NOMO-1 treated with DMSO at 0.1 percent for 48 hours (cell line): ENCODE data around the gene RIGI.
"Not testable (repeated sequence)": the region's sequence is repeated elsewhere in the genome, so short reads cannot be mapped to it uniquely, and the experiment has no call there.

Experiments used
- DNase-seq: peaks from one replicate; lab custom pipeline; 2025; ENCODE audit not compliant: unreplicated experiment; lab: John Stamatoyannopoulos, UW

The RIGI gene

DNA sequence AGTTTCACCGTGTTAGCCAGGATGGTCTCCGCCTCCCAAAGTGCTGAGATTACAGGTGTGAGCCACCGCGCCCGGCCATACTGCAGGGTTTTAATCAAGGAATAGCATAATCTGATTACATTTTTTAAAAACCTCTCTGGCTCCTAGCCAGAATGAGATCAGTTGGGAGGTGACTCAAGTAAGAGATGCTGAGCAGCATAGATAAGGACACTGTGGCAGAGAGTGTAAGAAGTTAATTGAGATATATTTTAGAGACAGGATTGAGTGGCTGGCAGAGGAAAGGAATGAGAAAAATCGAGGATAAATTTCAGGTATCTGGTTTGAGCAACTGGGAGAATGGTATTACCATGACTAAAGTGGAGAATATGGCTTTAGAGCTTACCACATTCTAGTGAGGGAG is 7.3 kb upstream of the RIGI start:
- DNase-seq, result no peak

- no peak for DNase-seq
Observed at GRCh38 chr9:32526707-32527048, 682 bp upstream of the RIGI start.

DNA sequence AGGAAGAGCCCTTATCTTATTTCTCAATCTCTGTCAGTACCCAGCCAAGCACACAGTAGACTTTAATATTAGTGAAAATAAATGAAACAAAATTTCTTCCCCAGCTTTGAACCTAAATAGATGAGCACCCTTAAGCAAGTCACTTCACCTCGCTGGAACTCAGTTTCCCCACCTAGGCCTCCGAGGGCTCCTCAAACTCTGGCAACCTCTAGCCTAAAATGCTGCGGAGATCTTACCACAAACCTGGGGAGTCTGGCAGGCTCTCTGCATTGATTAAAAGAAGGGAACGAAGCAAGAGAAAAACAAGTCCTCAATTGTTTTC is 326 bp downstream of the RIGI start:
- peak; percentile 43 for DNase-seq

DNA sequence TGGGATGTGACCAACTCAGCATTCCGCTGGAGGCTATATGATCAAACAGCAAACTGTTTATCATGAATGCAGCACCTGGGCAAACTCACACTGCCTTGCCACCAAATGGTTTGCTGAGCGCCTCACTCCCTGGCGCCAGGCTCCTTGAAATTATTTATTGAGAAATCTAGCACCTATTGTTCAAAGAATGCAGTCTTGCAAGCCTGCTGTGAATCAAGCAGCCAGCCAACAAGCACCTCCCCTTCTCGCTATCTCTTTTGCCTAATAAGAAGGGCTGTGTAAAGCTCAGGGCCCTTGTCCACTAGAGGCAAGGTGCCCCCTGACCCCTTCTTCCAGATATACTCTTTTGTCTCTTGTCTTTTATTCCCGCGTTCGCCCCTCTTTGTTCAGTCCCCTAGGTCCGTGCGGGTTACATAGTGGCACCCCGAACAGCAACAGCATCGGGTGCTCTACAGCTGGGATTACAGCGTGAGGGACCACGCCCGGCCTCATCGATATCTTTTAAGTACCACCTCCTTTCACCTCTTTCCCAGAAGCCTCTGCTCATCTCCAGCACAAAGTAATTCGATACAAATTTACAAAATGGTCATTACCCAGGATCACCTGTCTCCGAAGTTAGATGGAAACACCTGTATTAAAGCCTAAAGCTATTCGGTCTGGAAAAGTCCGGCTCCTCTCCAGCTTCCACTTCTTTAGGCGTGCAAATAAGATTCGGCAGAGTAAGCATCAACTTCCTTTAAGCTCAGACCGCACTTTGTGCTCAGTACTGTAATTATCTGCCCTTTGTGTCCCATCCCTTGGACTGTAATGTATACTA is 896 bp downstream of the RIGI start:
- peak; percentile 46 for DNase-seq

DNA sequence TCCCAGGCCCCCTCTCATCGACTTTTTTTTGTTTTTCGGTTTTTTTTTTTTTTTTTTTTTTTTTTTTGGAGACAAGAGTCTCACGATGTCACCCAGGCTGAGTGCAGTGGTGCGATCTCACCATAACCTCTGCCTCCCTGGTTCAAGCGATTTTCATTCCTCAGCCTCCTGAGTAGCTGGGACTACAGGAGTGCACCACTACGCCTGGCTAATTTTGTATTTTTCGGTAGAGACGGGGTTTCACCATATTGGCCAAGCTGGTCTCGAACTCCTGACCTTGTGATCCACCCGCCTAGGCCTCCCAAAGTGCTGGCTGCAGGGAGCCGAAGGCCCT is 1.5 kb downstream of the RIGI start:
- DNase-seq, result not testable (repeated sequence)

GRCh38 chr9:32523910-32524309 is 2.1 kb downstream of the RIGI start:
- no peak for DNase-seq

- DNase-seq, result no peak
Observed at GRCh38 chr9:32518276-32518675, 7.7 kb downstream of the RIGI start.

DNA sequence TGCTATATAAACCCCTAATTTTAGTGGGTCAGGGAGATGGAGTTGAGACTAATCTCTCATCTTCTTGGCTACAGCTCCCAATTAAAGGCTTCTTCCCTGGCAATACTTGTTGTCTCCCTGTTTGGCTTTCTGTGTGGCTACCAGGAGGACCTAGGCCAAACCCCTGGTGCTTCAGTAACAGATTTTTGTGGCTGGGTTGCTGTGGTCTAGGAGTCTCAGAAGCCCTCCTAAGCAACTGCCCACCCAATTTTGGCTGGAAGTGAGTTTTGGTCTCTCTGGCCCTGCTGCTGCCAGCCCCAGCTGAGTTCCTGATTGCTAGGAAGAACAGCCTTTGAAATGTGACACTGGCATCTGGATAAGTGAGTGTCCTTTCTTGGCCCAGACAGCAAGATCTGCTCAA is 9.8 kb downstream of the RIGI start:
- DNase-seq, result no peak

DNA sequence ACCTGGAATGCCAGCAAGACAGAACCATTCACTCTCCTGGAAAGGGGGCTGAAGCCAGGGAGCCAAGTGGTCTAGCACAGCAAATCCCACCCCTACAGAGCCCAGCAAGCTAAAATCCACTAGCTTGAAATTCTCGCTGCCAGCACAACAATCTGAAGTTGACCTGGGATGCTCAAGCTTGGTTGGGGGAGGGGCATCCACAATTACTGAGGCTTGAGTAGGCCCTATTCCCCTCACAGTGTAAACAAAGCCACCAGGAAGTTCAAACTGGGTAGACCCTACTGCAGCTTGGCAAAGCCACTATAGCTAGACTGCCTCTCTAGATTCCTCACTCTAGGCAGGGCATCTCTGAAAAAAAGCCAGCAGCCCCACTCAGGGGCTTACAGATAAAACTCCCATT is 17.3 kb downstream of the RIGI start:
- no peak for DNase-seq

- DNase-seq, result no peak
Observed at GRCh38 chr9:32503008-32503407, 23.0 kb downstream of the RIGI start.

DNA sequence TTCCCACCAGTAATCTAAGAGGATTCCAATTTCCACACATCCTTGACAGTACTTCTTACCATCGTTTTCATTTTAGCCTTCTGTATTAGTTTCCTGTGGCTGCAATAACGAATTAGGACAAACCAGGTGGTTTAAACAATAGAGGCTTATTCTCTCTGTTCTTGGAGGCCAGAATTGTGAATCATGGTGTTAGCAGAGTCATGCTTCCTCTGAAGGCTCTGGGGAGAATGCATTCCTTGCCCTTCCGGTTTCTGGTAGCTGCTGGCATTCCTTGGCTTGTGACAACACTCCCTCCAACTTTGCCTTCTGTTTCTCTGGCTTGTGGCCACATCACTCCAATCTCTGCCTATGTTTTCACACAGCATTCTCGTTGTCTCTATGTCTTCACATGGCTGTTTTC is 23.5 kb downstream of the RIGI start:
- no peak for DNase-seq

DNA sequence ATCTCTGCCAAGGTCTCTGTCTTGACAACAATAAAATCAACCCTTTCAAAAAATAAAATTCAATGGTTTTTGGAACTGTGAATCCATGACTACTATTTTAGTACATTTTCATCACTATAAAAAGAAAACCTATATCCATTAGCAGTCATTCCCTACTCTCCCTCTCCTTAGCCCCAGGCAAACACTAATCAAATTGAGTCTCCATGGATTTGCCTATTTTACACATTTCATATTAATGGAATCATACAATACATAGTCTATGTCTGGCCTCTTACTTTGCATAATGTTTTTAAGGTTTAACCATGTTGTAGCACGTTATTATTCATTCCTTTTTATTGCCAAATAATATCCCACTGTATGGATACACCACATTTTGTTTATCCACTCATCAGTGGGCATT is 24.1 kb downstream of the RIGI start:
- no peak for DNase-seq

DNA sequence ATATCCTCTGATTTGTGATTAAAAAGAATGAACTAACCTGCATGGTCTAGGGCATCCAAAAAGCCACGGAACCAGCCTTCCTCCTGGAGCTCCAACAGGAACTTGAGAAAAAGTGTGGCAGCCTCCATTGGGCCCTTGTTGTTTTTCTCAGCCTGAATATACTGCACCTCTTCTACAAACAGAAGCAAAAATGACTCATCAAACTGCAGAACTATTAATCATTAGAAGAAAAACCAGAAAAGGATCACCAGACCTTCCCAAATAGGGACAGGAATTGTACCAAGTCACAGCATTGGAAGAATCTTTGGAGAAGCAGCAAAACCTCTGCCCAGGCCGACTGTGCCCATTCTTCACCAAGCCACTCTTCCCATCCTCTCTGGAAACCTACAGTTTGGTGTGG is 25.2 kb downstream of the RIGI start:
- DNase-seq, result no peak

GRCh38 chr9:32497921-32498320 is 28.1 kb downstream of the RIGI start:
- no peak for DNase-seq

- DNase-seq, result no peak
Observed at GRCh38 chr9:32490601-32491000, 35.4 kb downstream of the RIGI start.

GRCh38 chr9:32487981-32488380 is 38.0 kb downstream of the RIGI start:
- no peak for DNase-seq

GRCh38 chr9:32486839-32487562 is 39.0 kb downstream of the RIGI start:
- no peak for DNase-seq

- DNase-seq, result peak; percentile 31
Observed at GRCh38 chr9:32483343-32483742, 42.7 kb downstream of the RIGI start.
